Activated CD4-positive, alpha-beta T cell treated with anti-CD3 and anti-CD28 coated beads, Interleukin-2, amount 10 ng/mL, durations not matched to agents 7 days and 5 days (primary cell): Measurements from ENCODE around the gene PIGQ. TPM values are rescaled to one million over a fixed set of nuclear protein-coding genes. Genes with fewer than 3 reads are reported as not detected.

Source experiments
- CTCF ChIA-PET: fragments of 350-600 bp; sonication (Branson Sonifier 250); formaldehyde crosslinking; loops from one replicate; lab custom pipeline; 2021; ENCODE audit warnings: antibody characterized with exemption; lab: Charles Lee
- POLR2A ChIA-PET: fragments of 350-600 bp; sonication (Branson Sonifier 250); formaldehyde crosslinking; loops from one replicate; lab custom pipeline; 2021; ENCODE audit warnings: antibody characterized with exemption; lab: Charles Lee
- DNase-seq: peaks from one replicate; pipeline ENCODE4 v3.0.0-alpha.2; 2020
- H3K27ac Mint-ChIP-seq: one replicate; pipeline ENCODE4 v1.8.0; 2021; ENCODE audit warnings: mild to moderate bottlenecking, moderate library complexity, mixed read lengths
- H3K27me3 Mint-ChIP-seq: one replicate; pipeline ENCODE4 v1.8.0; 2021; ENCODE audit warnings: mixed read lengths
- H3K36me3 Mint-ChIP-seq: one replicate; pipeline ENCODE4 v1.8.0; 2021; ENCODE audit warnings: low read depth, mixed read lengths
- H3K4me1 Mint-ChIP-seq: one replicate; pipeline ENCODE4 v1.8.0; 2021; ENCODE audit warnings: mixed read lengths
- H3K4me3 Mint-ChIP-seq: one replicate; pipeline ENCODE4 v1.8.0; 2021; ENCODE audit warnings: mild to moderate bottlenecking, moderate library complexity, mixed read lengths
- H3K9me3 Mint-ChIP-seq: one replicate; pipeline ENCODE4 v1.8.0; 2021; ENCODE audit warnings: mixed read lengths
- total RNA-seq, 2 experiments: library from RNA; stranded (reverse); gene quantifications; one replicate each; pipeline ENCODE4 v1.2.3, GENCODE V29; 2021

Gene PIGQ
- total RNA-seq, 2 experiments from 2014 or later, result 44.5 to 46.1 TPM

DNA sequence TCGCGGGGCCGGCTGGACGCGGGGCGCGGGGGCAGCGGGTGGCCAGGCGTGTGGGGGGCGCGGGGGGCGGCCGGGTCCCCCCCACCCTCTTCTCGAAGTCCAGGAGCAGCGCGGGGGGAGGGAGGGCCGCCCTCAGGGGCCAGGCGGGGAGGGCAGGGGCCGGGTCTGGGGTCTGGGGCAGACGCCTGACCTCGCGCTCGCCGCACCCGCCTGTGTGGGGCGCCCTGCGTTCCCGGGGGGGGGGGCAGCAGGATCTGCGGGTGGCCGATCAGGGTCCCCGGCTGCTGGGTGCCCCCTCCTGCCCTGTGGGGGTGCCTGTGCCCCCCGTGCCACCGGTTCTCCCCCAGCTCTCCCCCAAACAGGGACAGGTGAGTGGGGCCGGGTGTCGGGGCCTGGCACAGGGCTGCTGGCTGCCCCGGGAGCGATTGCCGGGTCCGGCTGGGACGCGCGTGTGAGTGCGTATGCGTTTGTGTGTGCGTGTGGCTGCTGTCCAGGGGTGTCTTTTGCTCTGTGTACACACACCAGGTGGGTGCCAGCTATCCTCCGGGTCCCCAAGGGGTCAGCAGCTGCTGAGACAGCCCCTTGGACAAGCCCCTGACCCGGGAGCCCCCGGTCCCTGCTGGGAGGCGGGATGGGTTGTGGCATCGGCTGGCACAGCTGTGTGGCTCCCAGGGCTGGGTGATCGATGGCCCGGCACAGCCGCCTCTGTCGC, 8.9 kb upstream of the PIGQ start:
- Mint-ChIP-seq H3K27ac (no peak overlapping the region), H3K27me3 (peaks cover 13% of the 10 kb centered on the region), H3K4me1 (no peaks in the 10 kb centered on the region), H3K9me3 (no peaks in the 10 kb centered on the region), H3K4me3 (no peak overlapping the region), H3K36me3 (no peaks in the 10 kb centered on the region)
- POLR2A ChIA-PET, result no interaction called here
- CTCF ChIA-PET, result no interaction called here
- no peak for DNase-seq

DNA sequence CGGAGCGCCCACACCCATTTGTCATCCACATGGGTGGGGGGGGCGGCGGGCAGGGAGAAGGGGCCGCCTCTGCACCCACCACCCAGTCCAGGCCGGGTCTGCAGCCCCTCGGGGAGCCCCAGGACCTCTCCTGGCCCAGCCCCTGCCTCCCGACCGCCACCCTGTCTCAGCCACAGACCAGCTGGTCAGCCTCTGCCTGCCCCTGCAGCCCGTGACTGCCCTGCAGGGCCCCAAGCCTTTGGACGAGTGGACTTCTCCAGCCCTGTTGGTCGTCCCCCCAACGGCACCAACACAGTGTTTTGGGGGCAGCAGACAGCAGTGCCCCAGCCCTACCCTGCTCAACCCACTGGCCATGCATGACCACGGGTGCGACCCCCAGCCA, 8.4 kb upstream of the PIGQ start:
- H3K4me1 Mint-ChIP-seq, result peaks cover 1% of the 10 kb centered on the region
- no peak overlapping the region for H3K27ac Mint-ChIP-seq
- CTCF ChIA-PET, result interaction anchor here (0.6 kb wide), 1 partner anchor 14 kb away, joined by 3 read pairs; no protein-coding TSS in a partner anchor
- H3K9me3 Mint-ChIP-seq, result no peaks in the 10 kb centered on the region
- H3K36me3 Mint-ChIP-seq, result no peaks in the 10 kb centered on the region
- H3K4me3 Mint-ChIP-seq, result no peak overlapping the region
- H3K27me3 Mint-ChIP-seq, result peaks cover 13% of the 10 kb centered on the region
- POLR2A ChIA-PET, result no interaction called here
- DNase-seq, result no peak

DNA sequence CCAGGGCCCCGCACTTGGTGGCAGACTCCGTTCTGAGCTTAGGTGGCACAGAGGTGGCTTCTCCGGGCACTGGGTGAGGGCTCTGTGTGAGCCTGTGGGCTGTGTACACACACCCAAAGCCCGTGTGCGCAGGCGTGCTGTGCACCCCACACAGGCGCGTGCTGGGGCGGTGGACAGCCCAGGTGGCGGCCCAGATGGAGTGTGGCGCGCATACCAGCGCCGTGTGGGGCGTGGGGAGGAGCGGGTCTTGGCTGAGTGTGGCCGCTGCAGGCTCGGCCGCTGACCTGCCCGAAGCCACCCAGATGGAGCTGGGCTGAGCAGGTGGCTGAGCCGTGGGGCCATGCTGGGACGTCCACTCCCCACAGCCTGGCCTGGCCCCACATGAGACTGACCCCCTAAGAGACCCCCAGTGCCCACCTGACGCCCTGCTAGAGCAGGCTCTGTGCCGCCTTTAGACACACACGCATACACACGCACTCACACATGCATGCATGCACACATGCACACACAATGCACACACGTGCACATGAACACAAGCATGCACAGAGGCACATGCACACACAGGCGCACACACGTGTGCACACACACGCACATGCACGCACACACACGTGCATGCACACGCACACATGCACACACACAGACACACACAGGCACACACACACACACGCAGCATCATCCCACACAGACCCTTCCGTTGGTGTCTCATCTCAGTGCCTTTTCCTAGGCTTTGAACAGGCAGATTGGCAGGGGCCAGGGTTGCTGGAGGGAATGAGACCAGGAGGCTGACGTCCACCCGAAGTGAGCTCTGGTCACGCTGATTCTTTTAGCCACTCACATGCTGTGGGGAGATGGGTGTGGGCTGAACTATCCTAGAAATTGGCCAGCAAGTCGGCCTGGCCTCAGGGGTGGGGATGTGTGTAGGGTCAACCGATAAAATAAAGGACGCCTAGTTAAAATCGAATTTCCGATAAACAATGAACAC, 7.5 kb upstream of the PIGQ start:
- ChIA-PET POLR2A (no interaction called here), CTCF (interaction anchor here (0.6 to 0.9 kb wide), 2 partner anchors 15 to 35 kb away, joined by 3 read pairs; partner anchors contain the start of gene CAPN15)
- no peaks in the 10 kb centered on the region for H3K9me3 Mint-ChIP-seq
- no peak overlapping the region for H3K27ac Mint-ChIP-seq
- DNase-seq, result no peak
- peaks cover 10% of the 10 kb centered on the region for H3K4me1 Mint-ChIP-seq
- no peak overlapping the region for H3K4me3 Mint-ChIP-seq
- no peaks in the 10 kb centered on the region for H3K36me3 Mint-ChIP-seq
- peaks cover 13% of the 10 kb centered on the region for H3K27me3 Mint-ChIP-seq

DNA sequence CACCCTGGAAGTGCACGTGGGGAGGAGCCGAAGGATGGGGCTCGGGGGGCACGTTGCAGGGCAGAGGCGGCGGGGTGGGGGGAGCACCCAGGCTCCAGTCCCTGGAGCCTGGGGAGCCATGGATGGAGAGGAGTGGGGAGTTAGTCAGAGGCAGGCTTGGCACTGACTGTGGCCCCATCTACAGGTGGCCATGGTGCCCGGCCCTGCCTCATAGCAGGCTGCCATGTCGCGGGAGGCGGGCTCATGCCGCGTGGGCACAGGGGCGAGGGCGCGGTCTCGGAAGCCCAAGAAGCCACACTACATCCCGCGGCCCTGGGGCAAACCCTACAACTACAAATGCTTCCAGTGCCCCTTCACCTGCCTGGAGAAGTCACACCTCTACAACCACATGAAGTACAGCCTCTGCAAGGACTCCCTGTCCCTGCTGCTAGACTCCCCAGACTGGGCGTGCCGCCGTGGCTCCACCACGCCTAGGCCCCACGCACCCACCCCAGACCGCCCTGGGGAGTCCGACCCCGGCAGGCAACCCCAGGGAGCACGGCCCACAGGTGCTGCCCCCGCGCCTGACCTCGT, 6.6 kb upstream of the PIGQ start:
- no peak for DNase-seq
- Mint-ChIP-seq H3K9me3 (no peaks in the 10 kb centered on the region), H3K27ac (no peak overlapping the region), H3K4me3 (no peak overlapping the region), H3K27me3 (peaks cover 13% of the 10 kb centered on the region), H3K36me3 (no peaks in the 10 kb centered on the region), H3K4me1 (peaks cover 10% of the 10 kb centered on the region)
- POLR2A ChIA-PET, result no interaction called here
- CTCF ChIA-PET, result no interaction called here

- no peak for DNase-seq
- Mint-ChIP-seq H3K9me3 (no peaks in the 10 kb centered on the region), H3K36me3 (no peaks in the 10 kb centered on the region), H3K27ac (no peak overlapping the region), H3K27me3 (peaks cover 6% of the 10 kb centered on the region), H3K4me3 (no peak overlapping the region), H3K4me1 (peaks cover 17% of the 10 kb centered on the region)
- CTCF ChIA-PET, result no interaction called here
- POLR2A ChIA-PET, result no interaction called here
Observed at GRCh38 chr16:564690-565418, 4.9 kb upstream of the PIGQ start.

GRCh38 chr16:565419-566330, 4.1 kb upstream of the PIGQ start:
- Mint-ChIP-seq H3K4me3 (no peak overlapping the region), H3K27ac (peak overlapping the region; percentile 13), H3K9me3 (no peaks in the 10 kb centered on the region), H3K36me3 (no peaks in the 10 kb centered on the region), H3K4me1 (peaks cover 18% of the 10 kb centered on the region), H3K27me3 (peaks cover 6% of the 10 kb centered on the region)
- POLR2A ChIA-PET, result no interaction called here
- CTCF ChIA-PET, result interaction anchor here (1.4 kb wide), 1 partner anchor 8 kb away, joined by 3 read pairs; no protein-coding TSS in a partner anchor
- no peak for DNase-seq

- peaks cover 28% of the 10 kb centered on the region for H3K4me1 Mint-ChIP-seq
- H3K27ac Mint-ChIP-seq, result peak within 1 kb of the TSS; percentile 86
- peak within 1 kb of the TSS; percentile 60 for H3K4me3 Mint-ChIP-seq
- CTCF ChIA-PET, result interaction anchor here (0.7 to 1.4 kb wide), 3 partner anchors 9 to 1357 kb away, joined by 3 to 4 read pairs (median 3); no protein-coding TSS in a partner anchor
- no peaks in the 10 kb centered on the region for H3K9me3 Mint-ChIP-seq
- DNase-seq, result peak; percentile 75
- POLR2A ChIA-PET, result no interaction called here
- H3K36me3 Mint-ChIP-seq, result no peaks in the 10 kb centered on the region
- peaks cover 6% of the 10 kb centered on the region for H3K27me3 Mint-ChIP-seq
Observed at GRCh38 chr16:566475-567372, 3.0 kb upstream of the PIGQ start, which contains the start of gene NHLRC4. Gene NHLRC4 (plus strand): TSS chr16:567005. CDS start chr16:568048, 1,043 bp downstream.

DNA sequence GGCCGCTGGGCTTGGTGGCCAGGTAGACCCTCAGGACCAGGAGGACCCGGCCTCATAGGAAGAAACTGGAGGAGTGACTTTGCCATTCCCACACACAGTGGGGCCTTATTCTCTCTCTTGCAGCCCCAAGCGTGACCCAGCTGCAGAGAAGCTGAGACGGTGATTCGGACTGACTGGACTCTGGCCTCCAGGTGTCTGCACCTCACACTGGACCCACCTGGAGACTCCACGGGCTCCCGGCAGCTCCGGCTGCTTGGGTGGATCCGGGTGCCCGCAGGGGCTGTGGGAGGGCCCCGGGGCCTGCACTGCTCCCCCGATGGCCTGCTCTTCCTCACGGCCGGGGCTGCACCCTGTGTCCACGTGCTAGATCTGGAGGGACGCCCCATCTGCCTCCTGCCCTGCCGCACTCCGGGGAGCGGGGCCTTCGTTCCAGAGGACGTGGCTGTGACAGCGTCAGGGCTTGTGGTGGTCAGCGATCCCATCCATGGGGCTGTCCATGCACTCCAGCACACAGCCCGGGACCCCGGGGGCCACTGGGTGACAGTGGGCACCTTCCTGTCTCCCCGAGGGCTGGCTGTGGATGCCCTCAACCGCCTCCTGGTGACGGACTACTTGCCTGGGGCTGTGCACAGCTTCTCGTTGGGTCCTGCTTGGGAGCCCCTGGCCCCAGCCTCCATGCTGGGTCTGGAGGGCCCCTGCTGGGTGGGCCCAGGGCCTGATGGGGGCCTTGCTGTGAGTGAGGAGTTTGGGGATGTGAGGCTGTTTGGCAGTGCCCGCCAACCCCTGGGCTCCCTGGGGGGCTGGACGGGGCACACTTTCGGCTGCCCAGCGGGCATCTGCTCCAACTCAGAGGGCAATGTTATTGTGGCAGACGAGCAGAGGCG, 2.2 kb upstream of the PIGQ start:
- no peak for DNase-seq
- peaks cover 2% of the 10 kb centered on the region for H3K27me3 Mint-ChIP-seq
- peaks cover 31% of the 10 kb centered on the region for H3K4me1 Mint-ChIP-seq
- H3K9me3 Mint-ChIP-seq, result no peaks in the 10 kb centered on the region
- ChIA-PET POLR2A (no interaction called here), CTCF (interaction anchor here (0.5 to 1.2 kb wide), 2 partner anchors 9 to 17 kb away, joined by 3 to 4 read pairs; no protein-coding TSS in a partner anchor)
- H3K4me3 Mint-ChIP-seq, result peak overlapping the region; percentile 60
- no peaks in the 10 kb centered on the region for H3K36me3 Mint-ChIP-seq
- peak overlapping the region; percentile 86 for H3K27ac Mint-ChIP-seq

DNA sequence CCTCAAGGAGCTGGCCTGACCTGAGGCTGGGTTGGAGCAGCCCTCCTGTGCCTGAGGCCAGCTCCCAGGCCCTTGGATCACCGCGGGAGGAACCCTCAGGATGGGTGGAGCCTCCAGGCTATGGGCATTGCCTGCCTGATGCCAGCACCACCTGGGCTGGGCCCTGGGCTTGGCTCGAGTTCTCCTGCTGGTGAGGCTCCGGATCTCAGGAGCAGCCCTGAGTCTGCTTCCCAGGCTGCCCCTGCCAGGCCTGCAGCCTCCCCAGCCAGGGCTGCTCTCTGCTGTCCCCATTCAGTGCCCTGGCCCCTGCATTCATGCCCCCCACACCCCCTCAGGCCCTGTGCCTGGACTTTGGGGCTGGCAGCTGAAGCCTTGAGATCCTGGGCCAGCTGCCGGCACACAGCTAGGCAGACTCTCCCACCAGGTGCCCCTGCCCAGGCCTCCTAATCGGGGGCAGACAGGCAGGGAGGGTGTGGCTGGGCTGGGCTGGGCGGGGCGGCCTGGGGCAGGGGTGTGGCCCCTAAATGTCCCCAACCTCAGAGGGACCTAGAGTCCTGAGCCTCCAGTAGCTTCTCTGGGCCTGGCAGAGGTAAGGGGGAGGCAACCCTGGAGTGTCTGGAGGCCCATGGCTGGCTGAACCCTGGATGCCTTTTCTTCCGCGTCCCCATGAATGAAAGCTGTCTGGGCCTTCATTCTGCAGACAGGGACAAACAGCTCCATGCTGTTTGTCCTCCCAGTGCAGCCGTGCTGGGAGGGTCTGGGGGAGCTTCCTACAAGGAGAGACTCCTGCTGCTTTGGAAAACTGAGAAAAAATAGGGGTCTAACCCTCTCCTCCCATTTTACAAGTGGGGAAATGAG, 1.1 kb upstream of the PIGQ start:
- Mint-ChIP-seq H3K9me3 (no peaks in the 10 kb centered on the region), H3K36me3 (no peaks in the 10 kb centered on the region), H3K4me3 (peak overlapping the region; percentile 83), H3K27me3 (no peaks in the 10 kb centered on the region), H3K27ac (peak overlapping the region; percentile 93), H3K4me1 (peaks cover 31% of the 10 kb centered on the region)
- POLR2A ChIA-PET, result no interaction called here
- no peak for DNase-seq
- CTCF ChIA-PET, result interaction anchor here (0.5 kb wide), 1 partner anchor 8 kb away, joined by 4 read pairs; no protein-coding TSS in a partner anchor
